Activated CD8-positive, alpha-beta memory T cell treated with anti-CD3 and anti-CD28 coated beads, Interleukin-2, amount 50 U/mL, for 1 hour (primary cell): ENCODE data around the gene EPHA3.

Experiments
- DNase-seq: peaks from one replicate; pipeline ENCODE4 v3.0.0-alpha.2; 2020; ENCODE audit errors: extremely low read depth

Gene EPHA3

DNA sequence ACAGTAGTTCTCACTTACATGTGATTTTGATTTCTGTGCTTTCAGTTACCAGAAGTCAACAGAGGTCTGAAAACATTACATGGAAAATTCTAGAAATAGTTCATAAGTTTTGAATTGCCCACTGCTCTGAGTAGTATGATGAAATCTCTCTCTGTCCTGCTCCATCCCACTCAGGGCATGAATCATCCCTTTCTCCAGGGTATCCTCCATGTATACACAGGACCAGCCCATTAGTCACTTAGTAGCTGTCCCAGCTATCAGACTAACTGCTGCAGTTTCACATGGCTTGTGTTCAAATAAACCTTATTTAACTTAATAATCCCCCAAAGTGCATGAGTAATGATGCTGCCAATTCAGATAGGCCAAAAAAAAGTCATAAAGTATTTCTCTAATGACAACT lies 38.6 kb downstream of the EPHA3 start:
- DNase-seq: no peak

DNA sequence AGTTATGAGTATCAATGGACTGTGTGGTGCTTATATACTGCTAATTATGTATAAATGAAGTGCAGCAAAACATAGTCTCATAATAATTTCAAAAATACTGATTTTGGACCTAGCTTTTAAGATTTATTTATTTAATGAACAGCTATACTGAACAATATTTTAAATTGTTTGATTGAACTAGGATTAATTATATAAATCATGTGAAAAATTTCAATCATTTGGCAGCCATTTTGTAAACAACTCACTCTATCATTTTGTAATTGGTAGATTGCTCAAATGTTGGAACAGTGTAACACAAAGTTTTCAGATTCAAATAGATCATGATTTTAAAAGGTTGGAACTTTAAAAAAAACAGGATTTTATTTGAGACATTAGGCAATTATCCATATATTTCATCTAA lies 47.0 kb downstream of the EPHA3 start:
- DNase-seq: no peak

DNA sequence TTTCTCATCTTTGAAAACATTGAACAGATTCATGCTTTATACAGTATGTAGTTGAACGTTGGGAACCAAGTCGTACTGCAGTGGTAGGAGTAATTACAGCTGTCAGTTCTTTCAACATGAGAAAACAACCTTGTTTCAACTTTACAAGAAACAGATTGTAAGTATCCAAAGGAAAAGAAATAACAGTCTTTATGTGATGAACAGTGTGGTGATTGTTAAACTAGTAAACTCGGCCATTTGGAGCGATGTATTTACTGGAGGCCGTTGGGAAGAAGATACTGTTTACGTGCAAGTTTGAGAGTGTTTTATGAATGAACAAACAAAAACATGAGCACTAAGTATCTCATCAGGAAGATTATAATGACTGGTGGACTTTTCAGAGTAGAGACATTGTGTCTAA lies 48.4 kb downstream of the EPHA3 start:
- no peak for DNase-seq

DNA sequence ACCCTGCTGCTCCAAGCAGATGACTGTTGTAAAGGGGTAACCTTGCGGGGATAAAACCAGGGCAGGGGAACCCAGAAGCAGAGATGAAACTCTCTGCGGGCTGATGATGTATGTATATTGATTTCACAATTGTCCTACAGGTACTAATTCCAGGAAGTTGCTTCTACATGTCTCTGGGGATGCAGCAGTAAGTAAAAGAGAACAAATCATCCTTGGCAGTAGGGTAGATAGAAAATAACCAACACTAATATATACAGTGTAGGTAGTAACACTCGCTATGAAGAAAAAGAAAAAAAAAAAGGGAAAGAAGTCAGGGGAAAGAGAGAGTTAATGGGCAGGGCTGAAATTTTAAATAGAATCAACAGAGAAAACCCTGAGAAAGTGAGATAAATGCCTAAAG lies 50.2 kb downstream of the EPHA3 start:
- no peak for DNase-seq

DNA sequence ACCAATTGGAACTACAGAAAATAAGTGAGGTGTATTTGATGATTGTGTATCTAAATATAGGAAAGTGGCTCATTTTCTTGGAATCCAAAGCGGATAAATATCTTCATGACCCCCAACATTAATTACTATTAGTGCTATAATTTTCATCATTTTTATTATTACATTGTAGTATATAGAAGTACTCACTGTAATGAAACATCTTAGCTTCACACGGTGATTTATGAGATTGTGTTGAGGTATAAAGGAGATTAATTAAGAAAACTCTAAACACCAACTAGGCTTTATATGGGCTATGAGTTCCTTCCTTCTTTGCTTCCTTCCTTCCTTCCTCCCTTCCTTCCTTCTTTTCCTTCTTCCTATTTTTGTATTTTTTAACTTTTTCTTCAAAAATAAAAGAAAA lies 52.2 kb downstream of the EPHA3 start:
- no peak for DNase-seq

DNA sequence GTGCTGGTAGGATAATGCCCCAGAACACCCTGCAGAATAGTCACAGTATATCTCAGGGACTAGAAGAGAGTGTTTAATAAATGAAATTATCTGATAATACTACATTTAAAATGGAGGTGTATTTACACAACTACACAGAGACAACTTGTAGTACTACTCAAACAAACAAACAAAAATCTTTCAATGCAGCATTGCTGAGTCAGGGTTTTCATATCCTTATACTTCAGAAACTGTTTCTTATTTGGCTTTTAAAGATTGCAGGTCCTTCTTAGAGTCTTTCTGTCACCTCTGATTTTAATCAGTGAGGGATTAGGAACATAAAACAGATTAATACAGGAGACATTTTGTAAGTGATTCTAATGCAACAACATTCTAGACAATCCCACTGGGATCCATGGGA lies 57.4 kb downstream of the EPHA3 start:
- no peak for DNase-seq

DNA sequence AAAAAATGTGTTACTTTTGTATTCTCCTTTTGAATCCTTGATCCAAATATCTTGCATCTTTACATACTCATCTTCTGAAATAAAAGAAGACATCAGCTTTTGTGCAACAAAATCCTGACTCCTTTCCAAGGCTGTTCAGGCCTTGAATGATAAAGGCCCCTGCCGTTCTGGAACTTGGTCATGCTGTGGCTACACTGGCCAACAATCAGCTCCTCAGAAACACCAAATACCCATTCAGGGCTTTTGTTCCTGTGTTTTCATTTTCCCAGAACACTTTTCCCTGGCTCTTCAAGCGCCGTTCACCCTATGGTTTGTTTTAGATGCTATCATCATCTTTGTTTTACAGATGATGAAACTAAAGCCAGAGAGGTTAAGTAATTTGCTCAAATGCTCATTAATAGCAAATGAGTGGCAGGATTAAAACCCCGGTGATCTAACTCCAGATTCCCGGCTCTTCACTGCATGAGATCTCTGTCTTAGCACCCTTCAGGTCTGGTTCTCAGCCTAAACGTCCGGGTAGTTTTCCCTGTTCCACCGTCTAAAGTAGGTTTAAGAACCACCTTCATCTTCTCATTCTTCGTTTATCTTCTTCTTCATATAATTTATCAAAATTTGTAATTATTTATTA lies 58.3 kb downstream of the EPHA3 start:
- no peak for DNase-seq

DNA sequence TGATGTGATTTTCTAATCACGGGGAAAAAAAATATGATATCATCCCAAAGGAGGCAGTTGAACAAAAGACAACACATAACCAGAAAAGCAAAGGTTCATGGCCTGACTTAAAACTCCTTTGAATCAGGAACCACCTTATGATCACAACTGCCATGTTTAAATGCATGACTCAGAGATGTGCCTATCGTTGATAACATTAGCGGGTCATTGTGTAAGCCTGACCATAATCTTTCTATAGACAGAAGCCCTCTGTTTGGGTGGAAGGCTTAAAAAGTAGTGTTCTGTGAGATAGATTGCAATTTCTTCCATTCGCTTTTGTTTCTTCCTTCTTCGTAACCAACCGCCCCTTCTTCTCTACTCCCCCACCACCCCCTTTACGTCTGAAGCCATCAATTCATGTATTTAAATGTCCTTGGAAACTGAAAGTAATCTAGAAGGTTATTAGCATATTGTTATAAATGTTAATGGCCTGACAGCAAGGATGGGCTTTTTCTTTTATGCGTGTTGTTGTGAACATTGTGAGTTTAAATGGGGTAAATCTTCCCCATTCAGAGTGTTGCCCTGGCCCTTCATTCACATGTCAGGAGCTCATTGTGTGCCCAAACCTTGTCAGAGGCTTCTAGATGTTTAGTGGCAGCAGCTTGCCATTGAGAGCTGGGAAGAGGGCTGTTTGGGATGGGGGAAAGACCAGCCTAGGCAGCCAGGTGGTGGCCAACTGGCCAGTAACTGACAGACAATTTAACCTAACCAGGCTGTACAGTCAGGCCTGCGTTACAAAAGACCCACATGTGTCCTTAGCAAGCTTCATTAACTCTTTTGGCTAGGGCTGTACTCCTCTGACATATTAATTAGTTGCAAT lies 64.5 kb downstream of the EPHA3 start:
- DNase-seq: no peak

DNA sequence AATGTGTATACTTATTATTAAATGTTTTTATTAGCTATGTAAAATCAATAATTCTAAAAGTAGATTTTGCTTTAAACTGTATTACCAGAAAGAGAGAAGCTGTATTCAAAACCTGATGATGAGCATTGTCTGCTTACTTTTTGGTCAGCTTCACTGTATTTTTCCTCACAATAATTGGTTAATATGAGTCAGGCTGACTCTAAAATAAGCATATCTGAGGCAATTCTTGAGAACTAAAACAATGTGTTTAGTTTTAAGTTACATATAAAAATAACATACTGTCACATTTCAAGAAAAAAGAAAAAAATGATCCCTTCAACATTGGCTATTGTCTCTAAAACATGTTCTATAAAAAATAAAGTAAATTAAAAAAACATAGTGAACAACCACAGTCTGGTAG lies 66.1 kb downstream of the EPHA3 start:
- DNase-seq: no peak

DNA sequence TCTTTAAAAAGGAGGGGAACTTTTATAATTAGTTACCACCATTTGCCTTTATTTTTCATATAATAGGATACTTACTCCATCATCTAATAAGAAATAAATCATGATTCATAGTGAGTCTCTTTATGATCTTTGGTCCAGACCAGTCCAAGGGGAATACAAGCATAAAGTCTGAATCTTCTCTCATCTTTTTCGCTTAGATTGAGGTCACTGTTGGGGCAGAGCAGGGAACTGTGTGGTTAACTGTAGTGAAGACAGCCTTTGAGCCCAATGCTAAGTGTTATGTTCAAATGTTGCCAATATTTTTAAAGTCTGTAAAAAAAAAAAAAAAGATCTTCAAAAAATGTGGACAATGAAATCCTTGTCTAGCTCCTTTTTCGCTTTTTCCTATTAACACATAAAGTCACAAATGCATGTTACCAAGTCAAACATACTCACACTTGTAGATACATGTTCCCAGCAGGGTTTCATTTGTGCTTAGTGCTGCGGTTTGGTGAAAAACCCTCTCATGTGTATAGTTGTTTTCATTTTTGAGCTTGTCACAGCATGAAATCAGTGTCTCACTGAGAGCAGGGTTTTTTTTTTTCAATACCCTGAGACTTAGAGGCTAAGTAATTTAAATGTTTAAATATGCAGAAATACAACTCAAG lies 72.1 kb downstream of the EPHA3 start:
- DNase-seq: no peak

DNA sequence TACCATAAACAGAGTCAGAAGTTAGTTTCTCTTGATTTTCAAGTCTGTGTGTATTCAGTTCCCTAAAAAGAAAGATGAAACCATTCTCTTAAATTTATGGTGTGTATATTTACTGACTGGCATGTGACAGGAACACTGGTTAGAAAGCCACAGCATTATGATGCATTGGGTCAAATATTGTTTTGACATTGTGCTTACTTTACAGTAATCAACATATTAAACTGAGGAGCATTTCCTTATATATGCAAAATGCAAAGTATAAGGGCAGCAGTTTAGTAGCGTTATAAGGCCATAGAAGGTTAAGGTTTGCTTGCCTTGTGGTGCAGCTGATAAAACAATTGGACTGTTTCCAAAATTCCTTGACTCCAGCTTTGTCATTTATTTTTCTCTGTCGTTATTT lies 72.9 kb downstream of the EPHA3 start:
- no peak for DNase-seq

DNA sequence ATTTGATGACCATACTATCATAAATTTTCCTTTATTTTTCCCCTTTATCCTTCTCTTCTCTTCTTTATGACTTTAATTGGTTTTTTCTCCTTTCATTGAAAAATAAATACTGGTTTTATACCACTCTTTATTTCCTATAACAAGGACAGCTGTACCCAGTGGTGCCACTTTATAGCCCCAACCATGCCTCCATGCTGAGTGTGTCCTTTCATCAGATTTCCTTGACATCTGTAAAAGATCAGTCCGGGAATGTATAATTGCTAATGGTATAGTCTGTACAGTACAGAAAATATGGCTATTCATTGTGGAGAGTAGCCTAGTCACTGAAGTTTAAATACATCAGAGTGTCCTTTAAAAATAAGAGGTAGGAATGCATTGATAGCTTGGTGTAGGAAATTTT lies 74.6 kb downstream of the EPHA3 start:
- DNase-seq: no peak

DNA sequence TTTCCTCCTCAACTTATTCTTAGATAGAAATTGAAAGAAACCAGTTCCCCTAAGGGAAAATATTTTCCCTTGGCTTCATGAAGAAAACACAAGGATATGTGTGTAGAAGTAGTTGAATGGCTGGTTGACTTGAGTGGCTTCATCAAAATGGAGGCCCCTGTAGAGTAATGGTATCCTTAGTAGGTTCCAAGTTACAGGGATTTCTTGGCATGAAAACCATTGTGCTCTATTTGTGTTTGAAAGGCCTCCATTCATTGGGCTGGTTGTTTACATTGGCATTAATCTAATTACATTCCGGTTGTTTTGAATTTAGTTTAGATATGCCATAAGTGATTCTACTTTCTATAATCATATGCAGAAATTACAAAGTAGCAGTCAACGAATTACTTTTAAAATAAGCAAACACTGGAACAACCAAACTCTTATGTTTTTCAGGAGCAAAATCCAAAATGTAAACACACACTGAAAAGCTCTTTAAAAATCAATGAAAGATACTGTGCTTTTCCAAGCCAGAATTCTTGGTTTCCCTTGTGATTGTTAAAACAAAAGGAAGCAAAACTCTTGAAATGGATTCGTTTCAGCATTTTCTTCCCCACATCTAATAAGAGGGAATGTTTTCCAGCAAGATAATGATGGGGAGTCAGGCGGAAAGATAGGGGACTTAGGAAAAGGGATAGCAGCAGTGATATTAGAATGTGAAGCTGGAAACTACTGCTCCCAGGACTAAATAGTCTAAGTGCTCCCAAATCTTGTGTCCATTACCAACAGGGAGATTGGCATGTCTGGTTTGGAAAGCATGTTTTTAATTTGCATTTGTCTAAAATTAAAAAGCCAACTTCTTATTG lies 77.0 kb downstream of the EPHA3 start:
- DNase-seq: no peak

DNA sequence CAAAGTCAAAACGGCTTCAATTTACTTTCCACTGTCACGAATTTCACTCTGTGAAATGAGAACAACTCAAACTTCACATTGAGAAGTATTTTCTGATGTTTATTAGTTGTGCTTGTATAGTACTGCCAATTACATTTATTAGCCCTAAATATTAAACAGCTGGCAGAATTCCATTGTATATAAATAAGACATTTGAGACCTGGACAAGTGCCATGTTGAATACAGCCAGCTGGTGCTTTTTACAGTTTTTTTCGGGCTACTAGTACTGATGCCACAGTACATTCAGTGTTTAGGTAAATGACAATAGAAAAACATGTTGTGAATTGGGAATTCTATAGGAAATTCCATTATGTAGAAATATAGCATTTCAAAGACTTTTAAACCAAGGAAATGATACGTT lies 79.0 kb downstream of the EPHA3 start:
- DNase-seq: no peak

DNA sequence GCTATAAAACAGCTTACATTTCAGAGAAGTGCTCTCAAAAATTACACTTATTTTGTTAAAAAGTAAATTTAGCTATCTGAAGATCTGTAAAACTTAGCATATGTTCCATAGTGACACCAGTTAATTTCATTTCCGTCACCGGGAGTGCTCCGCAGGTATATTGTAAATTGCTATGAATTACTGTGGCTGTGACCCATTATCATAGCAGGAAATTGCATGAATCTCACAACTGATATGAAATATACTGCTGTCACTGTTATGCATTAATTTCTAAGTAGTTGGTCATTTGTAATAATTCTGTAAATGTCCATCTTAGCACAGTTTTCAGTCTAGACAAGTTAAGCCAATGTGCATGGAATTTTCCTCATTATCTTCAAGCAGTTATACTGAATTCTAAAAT lies 91.2 kb downstream of the EPHA3 start:
- DNase-seq: no peak

DNA sequence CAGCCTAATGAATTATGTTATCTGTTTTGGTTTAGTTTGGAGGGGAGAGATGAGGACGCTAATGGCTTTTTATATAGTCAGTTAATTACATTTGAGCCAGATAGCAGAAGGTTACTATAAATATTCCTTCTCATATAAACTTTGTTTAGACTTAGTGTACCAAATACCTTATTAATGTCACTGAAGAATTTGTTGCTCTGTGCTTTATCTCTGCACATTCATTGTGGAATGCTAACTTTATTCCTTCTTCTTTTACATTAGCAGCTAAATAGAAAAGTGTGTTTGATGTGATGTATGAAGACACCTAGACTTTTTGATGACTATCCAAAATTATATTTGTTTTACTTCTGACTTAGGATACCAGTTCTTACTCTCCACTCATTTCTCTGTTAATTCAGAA lies 105.2 kb downstream of the EPHA3 start:
- no peak for DNase-seq

DNA sequence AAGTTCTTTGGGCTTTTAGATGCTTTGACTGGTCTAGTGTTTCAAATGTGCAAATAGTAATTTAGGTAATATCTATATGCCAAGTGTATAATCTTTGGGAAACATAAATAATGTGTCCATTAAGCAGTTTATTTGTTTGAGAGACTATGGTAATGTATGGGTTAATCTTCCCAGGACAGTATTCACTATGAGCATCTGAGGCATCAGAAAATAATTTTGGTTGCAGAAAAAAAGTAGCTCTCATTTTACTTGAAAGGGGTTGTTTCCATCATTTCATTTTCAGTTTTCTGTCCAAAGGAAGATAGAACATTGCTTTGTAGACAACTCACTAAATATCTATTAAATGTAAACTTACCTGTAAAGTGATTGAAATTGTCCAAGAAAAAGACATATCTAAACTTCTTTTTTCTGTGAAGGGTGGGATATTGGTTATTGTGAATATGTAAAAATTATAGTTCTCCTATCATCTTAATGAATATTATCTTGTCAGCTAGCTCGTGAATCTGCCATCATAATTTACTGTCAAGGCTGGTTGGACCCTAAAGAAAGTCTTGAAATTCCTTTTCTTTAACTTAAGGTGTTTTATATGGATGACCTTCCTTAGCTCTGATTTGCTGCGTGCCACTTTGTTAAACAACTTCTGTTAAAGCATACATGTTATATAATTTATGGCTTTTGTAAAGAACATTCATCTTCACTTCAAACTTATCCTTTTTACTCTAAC lies 108.8 kb downstream of the EPHA3 start:
- no peak for DNase-seq

DNA sequence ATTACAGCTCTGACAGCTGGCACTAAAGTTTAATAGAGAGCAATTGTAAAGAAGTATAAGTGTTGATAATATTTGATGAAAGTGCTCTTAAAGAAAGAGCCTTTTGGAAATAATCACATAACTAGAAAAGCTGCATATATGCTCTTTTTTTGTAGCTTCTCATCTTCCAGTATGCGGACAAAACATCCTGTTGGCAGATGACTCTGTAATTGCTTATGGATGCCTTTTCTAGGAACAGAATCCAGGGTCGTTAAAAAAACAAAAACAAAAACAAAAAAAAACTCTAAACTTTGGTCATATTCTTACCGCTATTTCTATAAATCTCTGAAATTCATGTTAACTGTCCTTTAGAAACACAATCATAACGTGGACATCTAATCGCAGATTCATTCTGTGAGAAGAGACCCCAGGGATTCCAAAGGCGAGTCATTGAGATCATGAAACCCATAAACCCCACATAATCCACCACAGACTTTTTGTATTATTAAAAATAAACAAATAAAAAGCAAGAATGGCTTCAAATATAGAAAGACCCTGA lies 109.8 kb downstream of the EPHA3 start:
- DNase-seq: no peak

DNA sequence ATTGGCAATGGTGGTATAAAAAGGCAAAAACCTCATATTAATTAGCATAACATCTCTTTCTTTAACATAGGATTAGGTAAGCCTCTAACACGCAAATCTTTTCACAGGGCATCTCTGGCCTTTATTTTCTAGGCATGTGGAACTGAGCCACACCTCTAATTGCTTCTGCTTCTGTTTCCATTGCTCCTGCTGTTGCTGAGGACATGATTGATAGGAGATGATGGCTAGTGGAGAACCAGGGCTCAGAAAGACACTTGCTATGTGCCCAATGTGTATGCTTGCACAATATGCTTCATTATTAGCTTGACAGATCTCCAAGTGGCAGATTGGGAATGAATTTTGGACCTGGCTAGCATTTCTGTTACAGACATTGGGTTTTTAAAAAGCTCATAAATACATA lies 114.5 kb downstream of the EPHA3 start:
- DNase-seq: no peak

DNA sequence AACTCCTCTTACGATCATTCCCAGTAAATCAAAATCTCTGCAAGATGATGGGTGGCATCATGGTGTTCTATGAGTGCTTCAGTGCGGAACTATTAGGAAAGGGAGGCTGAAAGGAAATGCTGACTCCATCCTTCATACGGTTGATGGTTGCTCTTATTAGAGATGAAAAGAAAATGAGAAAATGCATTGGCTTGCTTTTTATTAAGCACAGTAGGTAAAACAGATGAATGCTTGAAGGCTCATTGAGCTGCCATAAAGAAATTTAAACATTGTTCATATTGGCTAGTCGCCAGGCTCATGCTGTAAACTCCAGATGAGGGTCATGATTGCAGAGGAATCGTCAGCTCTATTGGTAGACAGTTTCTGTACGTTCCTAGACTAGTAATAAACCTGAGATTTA lies 115.8 kb downstream of the EPHA3 start:
- no peak for DNase-seq

DNA sequence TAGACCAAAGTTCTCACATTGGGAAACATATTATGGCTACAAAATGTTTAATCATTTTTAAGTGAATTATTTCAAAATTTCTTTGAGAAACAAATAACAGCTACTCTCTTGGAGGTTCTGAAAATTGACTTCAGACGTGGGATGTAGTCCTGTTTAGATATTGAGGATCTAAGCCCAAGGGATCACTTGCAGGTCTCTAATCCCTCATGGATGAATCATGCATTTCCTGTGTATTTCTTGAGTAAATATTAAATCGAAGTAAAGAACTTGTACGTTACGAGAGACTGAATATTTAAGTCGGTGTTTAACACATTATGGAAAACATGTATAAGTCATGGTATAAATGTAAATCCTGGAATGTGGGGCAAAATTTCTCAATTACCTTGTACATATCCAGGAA lies 119.8 kb downstream of the EPHA3 start:
- no peak for DNase-seq
